ENCODE measurements around the gene TIGD2. TPM values are rescaled to one million over a fixed set of nuclear protein-coding genes. Genes with fewer than 3 reads are reported as not detected.

The TIGD2 gene
- total and polyA plus RNA-seq, 2 donors (not counting 3 experiments of a cell fraction or from before 2014, with no cell fraction given) = 1.1 to 5.0 TPM

- H3K36me3 ChIP-seq (ENCODE audit: control insufficient read depth in 2 of 2, extremely low read depth in 1 of 2, insufficient read depth in 2 of 2, low read length in 2 of 2) = no peaks in the 10 kb centered on the region
- TF ChIP-seq EZH2 (IDR thresholded peaks at IDR 0.05; ENCODE audit: borderline replicate concordance, low read depth, low read length, severe bottlenecking) (no peak), POLR2A (IDR thresholded peaks at IDR 0.05; ENCODE audit: low read depth, low read length) (no peak), MYC (IDR thresholded peaks at IDR 0.05; ENCODE audit: low read depth, low read length) (no peak), POLR2AphosphoS5 (IDR thresholded peaks at IDR 0.05; ENCODE audit: insufficient read depth, low read depth, low read length) (no peak), JUN (IDR thresholded peaks at IDR 0.05; ENCODE audit: borderline replicate concordance, insufficient read depth, insufficient read length, low read depth) (no peak)
- TF ChIP-seq, protein P1, sequence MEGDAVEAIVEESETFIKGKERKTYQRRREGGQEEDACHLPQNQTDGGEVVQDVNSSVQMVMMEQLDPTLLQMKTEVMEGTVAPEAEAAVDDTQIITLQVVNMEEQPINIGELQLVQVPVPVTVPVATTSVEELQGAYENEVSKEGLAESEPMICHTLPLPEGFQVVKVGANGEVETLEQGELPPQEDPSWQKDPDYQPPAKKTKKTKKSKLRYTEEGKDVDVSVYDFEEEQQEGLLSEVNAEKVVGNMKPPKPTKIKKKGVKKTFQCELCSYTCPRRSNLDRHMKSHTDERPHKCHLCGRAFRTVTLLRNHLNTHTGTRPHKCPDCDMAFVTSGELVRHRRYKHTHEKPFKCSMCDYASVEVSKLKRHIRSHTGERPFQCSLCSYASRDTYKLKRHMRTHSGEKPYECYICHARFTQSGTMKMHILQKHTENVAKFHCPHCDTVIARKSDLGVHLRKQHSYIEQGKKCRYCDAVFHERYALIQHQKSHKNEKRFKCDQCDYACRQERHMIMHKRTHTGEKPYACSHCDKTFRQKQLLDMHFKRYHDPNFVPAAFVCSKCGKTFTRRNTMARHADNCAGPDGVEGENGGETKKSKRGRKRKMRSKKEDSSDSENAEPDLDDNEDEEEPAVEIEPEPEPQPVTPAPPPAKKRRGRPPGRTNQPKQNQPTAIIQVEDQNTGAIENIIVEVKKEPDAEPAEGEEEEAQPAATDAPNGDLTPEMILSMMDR (IDR thresholded peaks at IDR 0.05; ENCODE audit: extremely low read depth in 1 of 2, insufficient read depth in 1 of 2, low read depth in 1 of 2, low read length in 2 of 2) = no peak
- dilution Hi-C loops (cut with MboI; ENCODE audit: extremely low pct_ligation_motif_present, low sequenced_read_pairs) (no loop called here), intact Hi-C loops (cut with micrococcal nuclease) (no loop called here)
- FAIRE-seq (no peak), DNase-seq (ENCODE audit: low read depth, low spot score) (no peak)
- H3K27me3 ChIP-seq (ENCODE audit: control insufficient read depth in 2 of 2, insufficient read depth in 2 of 2, low read length in 2 of 2) = no peaks in the 10 kb centered on the region
- no peak overlapping the region for H3K4me2 ChIP-seq (ENCODE audit: insufficient read depth, low read length)
- BruUV-seq (replicated peaks) = no TSS peak
- no peak overlapping the region for H3K4me3 ChIP-seq (replicated peaks in 1 of 3; ENCODE audit: insufficient read depth in 1 of 3, low read depth in 1 of 3, low read length in 3 of 3)
- H3K9me1 ChIP-seq (replicated peaks; ENCODE audit: control insufficient read depth, extremely low read depth, insufficient read depth, low read length) = no peaks in the 10 kb centered on the region
- no peaks in the 10 kb centered on the region for H3K79me2 ChIP-seq (ENCODE audit: control insufficient read depth, insufficient read depth, low read length)
- H3K9me3 ChIP-seq (replicated peaks; ENCODE audit: control insufficient read depth, insufficient read depth, low read length) = no peaks in the 10 kb centered on the region
- ChIA-PET CTCF (interaction anchor here (1.1 to 2.8 kb wide), 5 partner anchors 9 to 93 kb away, joined by 4 to 16 read pairs (median 8); no protein-coding TSS in a partner anchor), POLR2A (no interaction called here)
- H3K27ac ChIP-seq (ENCODE audit: insufficient read depth, low read depth, low read length) = no peak overlapping the region
- peaks cover 23% of the 10 kb centered on the region for H3K4me1 ChIP-seq (ENCODE audit: control insufficient read depth, extremely low read depth, insufficient read depth, low read length)
- H4K20me1 ChIP-seq (replicated peaks; ENCODE audit: control insufficient read depth, extremely low read depth, insufficient read depth, low read length) = no peaks in the 10 kb centered on the region
- no peak overlapping the region for H3K9ac ChIP-seq (replicated peaks; ENCODE audit: extremely low read depth, insufficient read depth, low read length)
- no peak overlapping the region for H2AFZ ChIP-seq (ENCODE audit: low read depth, low read length)
These were observed 51.2 kb downstream of the TIGD2 start for GRCh38 chr4:89162496-89162895.

DNA sequence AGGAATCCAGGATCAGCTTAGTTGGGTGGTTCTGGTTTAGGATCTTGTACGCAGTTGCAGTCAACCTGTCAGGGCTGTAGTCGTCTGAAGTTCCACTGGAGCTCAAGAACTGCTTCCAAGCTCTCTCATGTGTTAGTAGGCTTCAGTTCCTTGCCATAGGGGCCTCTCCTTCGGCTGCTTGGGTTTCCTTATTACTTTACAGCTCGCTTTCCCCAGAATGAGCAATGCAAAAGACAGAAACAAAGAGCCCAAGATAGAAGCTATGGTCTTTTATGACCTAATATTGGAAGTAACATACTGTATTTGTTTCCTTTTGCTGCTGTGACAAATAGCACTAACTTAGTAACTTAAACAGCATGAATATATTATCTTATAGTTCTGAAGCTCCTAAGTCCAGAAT is 51.7 kb downstream of the TIGD2 start:
- H3K9me3 ChIP-seq (replicated peaks; ENCODE audit: control insufficient read depth, insufficient read depth, low read length) = no peaks in the 10 kb centered on the region
- H4K20me1 ChIP-seq (replicated peaks; ENCODE audit: control insufficient read depth, extremely low read depth, insufficient read depth, low read length) = no peaks in the 10 kb centered on the region
- BruUV-seq (replicated peaks) = no TSS peak
- no peaks in the 10 kb centered on the region for H3K27me3 ChIP-seq (ENCODE audit: control insufficient read depth in 2 of 2, insufficient read depth in 2 of 2, low read length in 2 of 2)
- dilution Hi-C loops (cut with MboI; ENCODE audit: extremely low pct_ligation_motif_present, low sequenced_read_pairs) = no loop called here
- H3K9me1 ChIP-seq (replicated peaks; ENCODE audit: control insufficient read depth, extremely low read depth, insufficient read depth, low read length) = no peaks in the 10 kb centered on the region
- TF ChIP-seq EZH2 (IDR thresholded peaks at IDR 0.05; ENCODE audit: borderline replicate concordance, low read depth, low read length, severe bottlenecking) (no peak), POLR2A (IDR thresholded peaks at IDR 0.05; ENCODE audit: low read depth, low read length) (no peak), MYC (IDR thresholded peaks at IDR 0.05; ENCODE audit: low read depth, low read length) (no peak), MAX (IDR thresholded peaks at IDR 0.05; ENCODE audit: insufficient read depth, insufficient read length) (no peak), FOS (IDR thresholded peaks at IDR 0.05; ENCODE audit: borderline replicate concordance, insufficient read depth, low read length) (no peak), GATA2 (IDR thresholded peaks at IDR 0.05; ENCODE audit: insufficient read depth, insufficient read length, low read depth, low read length) (no peak), JUN (IDR thresholded peaks at IDR 0.05; ENCODE audit: borderline replicate concordance, insufficient read depth, insufficient read length, low read depth) (no peak), POLR2AphosphoS5 (IDR thresholded peaks at IDR 0.05; ENCODE audit: insufficient read depth, low read depth, low read length) (no peak)
- TF ChIP-seq, protein P1 (IDR thresholded peaks at IDR 0.05; ENCODE audit: extremely low read depth in 1 of 2, insufficient read depth in 1 of 2, low read depth in 1 of 2, low read length in 2 of 2) = no peak
- ChIA-PET CTCF (interaction anchor here (0.9 to 2.8 kb wide), 8 partner anchors 8 to 199 kb away, joined by 3 to 16 read pairs (median 6); no protein-coding TSS in a partner anchor), POLR2A (no interaction called here)
- H2AFZ ChIP-seq (ENCODE audit: low read depth, low read length) = no peak overlapping the region
- no peak overlapping the region for H3K4me3 ChIP-seq (replicated peaks in 1 of 3; ENCODE audit: insufficient read depth in 1 of 3, low read depth in 1 of 3, low read length in 3 of 3)
- H3K79me2 ChIP-seq (ENCODE audit: control insufficient read depth, insufficient read depth, low read length) = no peaks in the 10 kb centered on the region
- H3K36me3 ChIP-seq (ENCODE audit: control insufficient read depth in 2 of 2, extremely low read depth in 1 of 2, insufficient read depth in 2 of 2, low read length in 2 of 2) = no peaks in the 10 kb centered on the region
- H3K27ac ChIP-seq (ENCODE audit: insufficient read depth, low read depth, low read length) = no peak overlapping the region
- peaks cover 23% of the 10 kb centered on the region for H3K4me1 ChIP-seq (ENCODE audit: control insufficient read depth, extremely low read depth, insufficient read depth, low read length)
- intact Hi-C loops (cut with micrococcal nuclease) = no loop called here
- no peak overlapping the region for H3K4me2 ChIP-seq (ENCODE audit: insufficient read depth, low read length)
- DNase-seq (ENCODE audit: low read depth, low spot score) (no peak), FAIRE-seq (no peak)
- no peak overlapping the region for H3K9ac ChIP-seq (replicated peaks; ENCODE audit: extremely low read depth, insufficient read depth, low read length)
